22Rv1 (cell line): Measurements from ENCODE around the gene PRSS36.
A peak's percentile ranks its signal among the peaks of the same experiment; 100 is the strongest.
"Not testable (repeated sequence)": the region's sequence is repeated elsewhere in the genome, so short reads cannot be mapped to it uniquely, and the experiment has no call there.

Experiments
- H3K27ac ChIP-seq: fragments of 450-650 bp; 2 replicates; pipeline ENCODE4 v1.5.1; 2017
- CTCF ChIP-seq: fragments of 450-650 bp; IDR thresholded peaks from 2 replicates; pipeline ENCODE4 v1.5.1; 2017; ENCODE audit warnings: mild to moderate bottlenecking
- ZFX ChIP-seq: fragments of 450-650 bp; IDR thresholded peaks from 2 replicates; pipeline ENCODE4 v1.6.1; 2017; ENCODE audit warnings: antibody characterized with exemption, borderline replicate concordance

Gene PRSS36

GRCh38 chr16:31108794-31109558, 40.9 kb downstream of the PRSS36 start:
- H3K27ac ChIP-seq, result peak overlapping the region; percentile 69
- no peak for TF ChIP-seq CTCF
- TF ChIP-seq ZFX, result no peak

- peak within 1 kb of the TSS; percentile 69 for H3K27ac ChIP-seq
These were observed 41.7 kb downstream of the PRSS36 start, which contains the start of gene BCKDK for GRCh38 chr16:31108035-31108793. TSS of gene BCKDK (plus strand) at chr16:31108386. CDS start at chr16:31109224, 838 bp downstream.

GRCh38 chr16:31107465-31107867, 42.4 kb downstream of the PRSS36 start:
- H3K27ac ChIP-seq, result peak overlapping the region; percentile 69
- TF ChIP-seq ZFX, result no peak
- no peak for TF ChIP-seq CTCF

More at GRCh38 chr16:31108035-31108793, 41.7 kb downstream of the PRSS36 start, which contains the start of gene BCKDK:
- TF ChIP-seq ZFX (no peak), CTCF (no peak)

GRCh38 chr16:31106509-31107464, 43.1 kb downstream of the PRSS36 start:
- TF ChIP-seq CTCF (no peak), ZFX (no peak)
- H3K27ac ChIP-seq, result no peak overlapping the region

GRCh38 chr16:31105677-31106213, 44.1 kb downstream of the PRSS36 start:
- H3K27ac ChIP-seq, result no peak overlapping the region
- peak; percentile 98 for TF ChIP-seq CTCF
- TF ChIP-seq ZFX, result no peak

- not testable (repeated sequence) for H3K27ac ChIP-seq
These were observed 48.8 kb downstream of the PRSS36 start for GRCh38 chr16:31100876-31101641.
